ENCODE results near the gene SLC16A12.

DNA sequence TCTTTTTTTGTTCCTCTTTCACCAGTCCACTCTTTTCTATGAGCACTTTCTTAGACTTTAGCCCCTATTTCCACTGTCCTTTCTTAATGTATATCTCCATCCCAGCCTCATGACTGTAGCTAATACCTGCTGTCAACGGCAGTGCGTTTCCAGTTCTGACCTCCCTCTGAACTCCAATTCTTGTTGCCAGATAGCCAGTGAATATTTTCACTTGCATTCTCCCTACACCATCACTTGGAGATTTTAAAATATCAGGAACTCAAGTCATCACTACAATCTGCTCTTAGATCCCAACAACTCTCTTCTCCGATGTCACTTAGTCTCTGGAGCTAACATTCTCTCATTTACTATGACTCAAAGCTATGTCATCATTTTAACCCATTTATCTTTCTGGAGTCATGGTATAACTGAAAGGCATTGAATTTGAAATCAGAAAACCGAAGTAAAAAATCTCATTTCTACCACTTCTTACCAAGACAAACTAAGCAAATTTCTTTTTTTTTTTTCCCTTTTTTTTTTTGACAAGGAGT is 5.1 kb upstream of the SLC16A12 start:
- TF ChIP-seq, protein P1, sequence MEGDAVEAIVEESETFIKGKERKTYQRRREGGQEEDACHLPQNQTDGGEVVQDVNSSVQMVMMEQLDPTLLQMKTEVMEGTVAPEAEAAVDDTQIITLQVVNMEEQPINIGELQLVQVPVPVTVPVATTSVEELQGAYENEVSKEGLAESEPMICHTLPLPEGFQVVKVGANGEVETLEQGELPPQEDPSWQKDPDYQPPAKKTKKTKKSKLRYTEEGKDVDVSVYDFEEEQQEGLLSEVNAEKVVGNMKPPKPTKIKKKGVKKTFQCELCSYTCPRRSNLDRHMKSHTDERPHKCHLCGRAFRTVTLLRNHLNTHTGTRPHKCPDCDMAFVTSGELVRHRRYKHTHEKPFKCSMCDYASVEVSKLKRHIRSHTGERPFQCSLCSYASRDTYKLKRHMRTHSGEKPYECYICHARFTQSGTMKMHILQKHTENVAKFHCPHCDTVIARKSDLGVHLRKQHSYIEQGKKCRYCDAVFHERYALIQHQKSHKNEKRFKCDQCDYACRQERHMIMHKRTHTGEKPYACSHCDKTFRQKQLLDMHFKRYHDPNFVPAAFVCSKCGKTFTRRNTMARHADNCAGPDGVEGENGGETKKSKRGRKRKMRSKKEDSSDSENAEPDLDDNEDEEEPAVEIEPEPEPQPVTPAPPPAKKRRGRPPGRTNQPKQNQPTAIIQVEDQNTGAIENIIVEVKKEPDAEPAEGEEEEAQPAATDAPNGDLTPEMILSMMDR (IDR thresholded peaks at IDR 0.05), result no peak
- TF ChIP-seq POLR2A (IDR thresholded peaks at IDR 0.05), result no peak
- no peak for TF ChIP-seq EP300 (IDR thresholded peaks at IDR 0.05)
